DMS114 treated with DMSO at 0.1 percent for 48 hours (cell line): ENCODE measurements around the gene CSNK1G3.

Experiments used
- DNase-seq: peaks from one replicate; lab custom pipeline; 2025; ENCODE audit not compliant: unreplicated experiment; lab: John Stamatoyannopoulos, UW

The CSNK1G3 gene

DNA sequence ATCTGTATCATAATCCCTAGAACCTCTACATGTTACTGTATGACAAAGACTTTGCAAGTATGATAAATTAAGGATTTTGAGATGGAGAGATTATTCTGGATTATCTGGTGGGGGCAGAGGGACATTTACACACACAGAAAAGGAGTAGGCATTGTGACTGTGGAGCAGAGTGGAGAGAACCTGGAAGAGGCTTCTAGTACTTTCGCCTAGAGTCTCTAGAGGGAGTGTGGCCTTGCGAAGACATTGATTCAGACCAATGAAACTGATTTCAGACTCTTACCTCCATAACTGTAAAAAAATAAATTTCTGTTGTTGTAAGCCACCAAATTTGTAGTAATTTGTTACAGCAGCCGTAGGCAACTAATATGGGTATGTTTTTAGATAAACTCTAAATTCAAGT lies 45.9 kb downstream of the CSNK1G3 start:
- no peak for DNase-seq

DNA sequence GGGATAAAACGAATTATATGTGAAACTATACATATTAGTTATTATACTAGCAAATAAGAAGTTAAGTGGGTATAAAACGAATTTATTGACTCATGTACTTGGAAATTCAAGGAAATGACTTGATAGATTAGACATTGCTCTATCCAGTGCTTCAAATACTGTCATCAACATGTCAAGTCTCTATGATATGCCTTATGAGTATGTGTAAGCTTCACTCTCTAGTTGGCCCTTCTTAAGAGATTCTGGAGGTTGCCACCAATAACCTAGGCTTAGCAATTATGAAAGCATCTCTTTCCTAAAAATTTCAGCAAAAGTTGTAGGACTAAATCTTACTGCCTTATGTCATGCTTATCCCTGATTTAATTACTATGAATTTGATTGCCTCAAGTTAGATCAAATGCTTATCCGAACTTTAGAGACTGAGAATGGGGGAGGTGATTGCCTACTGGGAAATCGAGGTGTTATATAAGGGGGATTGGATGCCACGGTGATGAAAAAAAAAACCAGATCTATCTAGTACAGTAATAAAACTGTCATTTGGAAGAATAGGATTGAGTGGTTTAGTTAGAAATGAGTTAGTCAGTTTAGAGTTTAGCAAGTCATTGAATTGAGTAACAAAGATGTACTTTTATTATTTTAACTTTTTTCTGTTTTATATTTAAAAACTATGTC lies 46.9 kb downstream of the CSNK1G3 start:
- no peak for DNase-seq

GRCh38 chr5:123559434-123559775 lies 47.4 kb downstream of the CSNK1G3 start:
- DNase-seq = no peak

DNA sequence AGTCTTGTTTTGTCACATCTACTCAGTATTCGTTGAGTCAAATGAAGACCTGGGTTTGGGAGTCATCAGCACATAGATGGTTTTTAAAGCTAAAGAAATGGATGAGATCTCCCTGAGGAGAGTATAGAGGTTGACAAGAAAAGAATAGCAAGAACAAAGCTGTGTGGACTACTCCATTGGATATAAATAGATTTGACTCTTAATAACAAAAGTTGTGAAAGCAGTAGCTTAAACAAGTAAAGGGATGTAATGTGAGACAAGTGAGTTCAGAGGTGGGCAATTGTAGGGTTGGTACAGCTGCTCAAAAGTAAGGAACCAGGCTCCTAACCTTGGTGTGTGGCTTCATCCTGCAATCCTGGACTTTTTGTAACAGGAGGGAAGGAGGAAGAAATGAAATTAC lies 49.3 kb downstream of the CSNK1G3 start:
- DNase-seq = no peak

DNA sequence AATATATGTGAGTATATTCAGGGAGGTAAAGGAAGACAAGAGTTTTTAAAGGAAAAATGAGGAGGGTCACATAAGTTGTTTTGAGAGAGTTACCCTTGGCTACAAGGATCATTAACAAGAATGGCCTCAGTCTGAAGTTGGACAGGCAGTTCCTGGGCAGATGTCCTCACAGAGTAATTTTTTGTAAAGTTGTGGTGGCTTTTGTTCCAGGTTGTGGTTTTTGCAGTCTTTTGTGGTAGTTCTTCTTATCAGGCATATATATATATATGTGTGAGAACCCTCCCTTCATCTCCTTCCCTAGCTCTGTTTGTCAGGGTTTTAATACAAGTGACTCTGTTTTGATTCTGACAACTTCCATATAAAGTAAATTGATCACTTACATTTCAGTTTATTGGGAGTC lies 60.0 kb downstream of the CSNK1G3 start:
- no peak for DNase-seq

GRCh38 chr5:123578390-123578789 lies 66.4 kb downstream of the CSNK1G3 start:
- no peak for DNase-seq

DNA sequence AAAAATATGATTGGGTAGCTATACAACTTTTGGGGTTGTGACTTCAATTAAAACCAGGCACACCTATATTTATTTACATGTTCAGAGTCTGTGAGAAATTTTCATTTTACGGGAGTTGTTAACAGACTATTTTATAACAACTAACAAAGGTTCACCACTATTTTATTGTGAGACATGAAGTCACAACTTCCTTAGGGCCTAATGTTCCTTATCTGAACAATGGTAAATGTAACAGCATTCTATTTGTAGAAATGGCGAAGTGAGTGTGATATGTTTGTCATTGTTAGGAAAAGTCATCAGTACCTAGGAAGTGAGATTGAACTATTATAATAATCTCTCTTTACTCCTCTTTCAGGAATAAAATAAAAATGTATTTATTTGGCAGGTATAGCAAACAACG lies 67.4 kb downstream of the CSNK1G3 start:
- no peak for DNase-seq

- no peak for DNase-seq
These were observed 70.7 kb downstream of the CSNK1G3 start for GRCh38 chr5:123582550-123583285.

DNA sequence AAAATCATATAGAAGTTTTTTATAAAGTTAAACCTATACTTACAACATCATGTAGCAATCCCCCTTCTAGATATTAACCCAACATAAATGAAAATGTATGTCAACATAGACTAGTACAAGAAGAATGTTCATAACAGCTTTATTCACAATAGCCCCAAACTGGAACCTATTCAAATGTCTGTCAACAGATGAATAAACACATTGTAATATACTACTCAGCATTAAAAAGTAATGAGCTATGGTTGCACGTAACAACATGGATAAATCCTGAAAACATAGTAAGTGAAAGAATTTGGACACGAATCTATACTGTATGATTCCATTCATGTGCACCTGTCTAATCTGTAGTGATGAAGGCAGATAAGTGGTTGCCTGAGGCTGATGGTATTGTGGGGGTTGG lies 73.9 kb downstream of the CSNK1G3 start:
- no peak for DNase-seq

DNA sequence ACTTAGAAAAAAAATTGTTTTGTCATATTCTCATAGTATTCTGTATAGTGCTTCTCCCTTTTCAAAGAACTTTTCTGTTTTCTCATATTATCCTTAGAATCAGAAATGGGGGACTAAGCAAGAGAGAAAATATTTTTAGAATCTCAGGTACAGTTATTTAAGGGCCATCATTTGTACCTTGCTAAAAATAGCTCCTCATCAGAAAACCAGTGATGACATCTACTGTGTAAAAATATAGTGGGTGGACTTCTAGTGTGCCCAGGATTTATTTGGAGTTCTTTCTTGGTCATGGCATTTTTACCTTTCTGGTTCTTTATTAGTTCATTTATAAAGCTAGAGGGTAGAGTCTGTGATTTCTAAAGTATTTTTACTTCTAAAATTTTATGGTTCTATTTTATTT lies 82.5 kb downstream of the CSNK1G3 start:
- DNase-seq = no peak

- no peak for DNase-seq
These were observed 85.0 kb downstream of the CSNK1G3 start for GRCh38 chr5:123597018-123597417.

- no peak for DNase-seq
These were observed 86.2 kb downstream of the CSNK1G3 start for GRCh38 chr5:123598028-123598689.

DNA sequence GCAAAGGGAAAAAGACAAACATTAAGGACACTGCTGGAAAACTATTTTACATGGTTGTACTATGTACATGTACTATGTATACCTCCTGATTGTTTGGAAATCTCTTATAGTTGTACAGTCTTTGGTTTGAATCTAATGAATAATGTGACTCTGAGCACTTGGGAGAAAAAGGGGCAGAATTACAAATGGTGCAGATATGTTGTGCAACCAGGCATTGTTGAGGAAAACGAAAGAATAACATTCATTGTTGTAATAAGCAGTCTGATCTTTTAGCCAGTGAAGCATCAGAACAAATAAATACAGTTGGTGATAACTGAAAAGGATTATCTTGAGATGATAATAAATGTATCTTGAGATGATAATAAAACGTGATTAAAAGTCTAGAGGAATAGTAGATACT lies 87.2 kb downstream of the CSNK1G3 start:
- DNase-seq = no peak

DNA sequence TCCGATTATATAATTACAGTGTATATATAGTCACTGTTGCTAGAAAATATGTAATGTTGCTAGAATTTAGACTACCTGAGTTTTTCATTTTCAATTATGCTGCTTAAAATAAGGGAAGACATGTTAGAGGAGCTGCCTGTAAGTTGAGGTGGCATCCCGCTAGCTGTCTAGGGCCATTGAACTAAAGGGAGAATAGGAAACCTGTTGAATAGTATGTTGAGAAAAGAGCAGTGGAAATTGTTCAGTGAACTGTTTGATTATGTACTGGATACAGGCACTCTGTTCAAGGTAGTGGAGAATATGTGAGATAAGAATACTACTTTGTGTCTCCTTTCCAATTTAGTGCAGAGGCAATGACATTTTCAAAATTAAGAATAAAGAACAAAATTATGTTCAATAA lies 89.6 kb downstream of the CSNK1G3 start:
- no peak for DNase-seq

DNA sequence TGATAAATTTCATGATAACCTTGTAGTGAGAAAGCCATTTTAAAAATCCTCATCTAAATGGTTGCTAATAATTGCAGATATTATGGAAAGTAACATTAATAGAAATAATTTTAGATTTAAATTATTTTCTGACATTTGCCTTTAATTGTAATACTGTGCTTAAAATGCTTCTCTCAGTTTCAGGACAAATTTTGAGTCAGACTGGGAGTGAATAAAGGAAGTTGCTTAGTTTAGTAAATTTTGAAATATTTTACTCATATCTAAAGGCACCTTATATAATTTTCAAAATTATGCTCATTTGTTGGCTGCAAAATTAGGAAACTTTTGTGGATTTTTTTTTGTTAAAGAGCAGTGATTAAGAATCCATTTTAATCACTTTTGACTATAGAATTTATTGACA lies 93.8 kb downstream of the CSNK1G3 start:
- DNase-seq = no peak

GRCh38 chr5:123610209-123610608 lies 98.2 kb downstream of the CSNK1G3 start:
- no peak for DNase-seq

DNA sequence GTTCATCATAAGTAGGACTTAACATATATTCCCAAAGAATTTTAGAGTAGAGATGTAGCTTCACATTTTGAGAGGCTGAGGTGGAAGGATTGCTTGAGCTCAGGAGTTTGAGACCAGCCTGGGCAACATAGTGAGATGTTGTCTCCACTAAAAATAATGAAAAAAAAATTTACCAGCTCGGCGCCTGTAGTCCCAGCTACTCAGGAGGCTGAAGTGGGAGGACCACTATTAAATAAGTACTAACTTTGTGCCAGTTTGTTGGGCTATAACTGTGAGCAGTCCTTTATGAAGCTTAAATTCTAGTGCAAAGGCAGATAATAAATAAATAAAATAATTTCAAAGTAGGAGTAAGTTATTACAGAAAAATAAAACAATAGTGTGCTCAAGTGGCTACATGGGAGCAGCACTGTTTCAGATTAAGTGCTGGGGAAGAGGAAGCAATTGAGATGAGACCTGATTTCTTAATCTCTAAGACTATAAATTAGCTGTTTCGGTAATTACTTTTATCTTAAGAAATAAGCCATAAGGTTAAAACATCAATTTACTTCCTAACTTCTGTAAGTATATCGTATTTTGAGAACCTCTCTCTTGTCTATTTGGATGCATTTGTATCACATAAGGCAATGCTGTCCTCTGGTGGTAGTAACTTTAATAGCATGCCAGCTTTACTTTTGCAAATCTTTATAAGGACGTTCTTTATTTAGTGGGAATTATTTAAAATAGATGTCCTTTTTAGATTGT lies 98.9 kb downstream of the CSNK1G3 start:
- DNase-seq = peak; percentile 64

DNA sequence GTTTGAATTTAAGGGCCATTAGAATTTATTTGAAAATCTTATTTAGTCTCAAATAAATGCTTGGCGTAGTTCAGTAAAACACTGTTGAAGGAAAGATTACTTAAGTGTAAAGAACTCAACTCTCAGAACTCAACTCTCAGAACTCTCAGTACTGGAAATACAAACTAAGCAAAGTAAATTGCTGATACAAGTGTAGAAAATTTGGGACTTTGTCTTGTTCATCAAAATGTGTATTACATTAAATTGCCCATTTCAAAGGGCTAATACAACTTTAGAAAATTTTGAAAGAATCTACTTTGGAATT lies 99.4 kb downstream of the CSNK1G3 start:
- DNase-seq = no peak

DNA sequence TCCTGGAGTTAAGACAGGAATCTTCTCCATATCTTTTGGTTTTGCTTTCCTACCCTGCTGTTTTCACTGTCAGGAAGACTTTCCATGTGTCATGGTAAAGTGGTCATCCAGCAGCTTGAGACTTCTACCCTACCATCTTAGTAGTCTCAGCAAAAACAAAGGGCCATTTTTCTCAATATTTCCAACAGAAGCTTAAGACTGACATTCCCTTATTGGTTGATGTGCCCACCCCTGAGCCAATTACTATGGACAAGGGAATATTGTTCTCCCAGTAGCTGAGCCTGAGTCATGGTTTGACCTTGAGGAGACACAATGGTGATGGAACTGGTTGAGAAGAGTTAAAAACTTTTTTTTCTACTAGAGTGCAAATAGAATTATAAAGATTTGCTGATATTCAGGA lies 105.6 kb downstream of the CSNK1G3 start:
- no peak for DNase-seq

DNA sequence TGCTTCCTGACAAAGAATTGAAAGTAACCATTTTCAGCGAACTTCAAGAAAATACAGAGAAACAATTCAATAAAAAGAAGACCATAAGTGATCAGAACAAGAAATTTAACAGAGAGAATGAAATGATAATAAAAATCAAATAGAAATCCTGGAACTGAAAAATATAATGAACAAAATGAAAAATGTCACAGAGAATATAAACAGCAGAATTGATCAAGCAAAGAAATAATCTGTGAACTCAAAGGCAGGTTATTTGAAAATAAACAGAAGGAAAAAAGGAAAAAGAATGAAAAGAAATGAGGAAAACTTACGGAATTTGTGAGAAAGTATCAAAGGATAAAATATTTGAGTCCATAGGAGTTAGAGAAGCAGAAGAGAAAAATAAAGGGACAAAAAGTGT lies 114.1 kb downstream of the CSNK1G3 start:
- DNase-seq = no peak

GRCh38 chr5:123628860-123629544 lies 117.0 kb downstream of the CSNK1G3 start:
- no peak for DNase-seq
